GM04504 (cell line): ENCODE measurements around the gene PFKFB4.
A peak's percentile ranks its signal among the peaks of the same experiment; 100 is the strongest.

ENCODE experiments used
- DNase-seq: peaks from one replicate; pipeline ENCODE4 v3.0.0-alpha.2; 2012; ENCODE audit warnings: low read depth

PFKFB4 gene

DNA sequence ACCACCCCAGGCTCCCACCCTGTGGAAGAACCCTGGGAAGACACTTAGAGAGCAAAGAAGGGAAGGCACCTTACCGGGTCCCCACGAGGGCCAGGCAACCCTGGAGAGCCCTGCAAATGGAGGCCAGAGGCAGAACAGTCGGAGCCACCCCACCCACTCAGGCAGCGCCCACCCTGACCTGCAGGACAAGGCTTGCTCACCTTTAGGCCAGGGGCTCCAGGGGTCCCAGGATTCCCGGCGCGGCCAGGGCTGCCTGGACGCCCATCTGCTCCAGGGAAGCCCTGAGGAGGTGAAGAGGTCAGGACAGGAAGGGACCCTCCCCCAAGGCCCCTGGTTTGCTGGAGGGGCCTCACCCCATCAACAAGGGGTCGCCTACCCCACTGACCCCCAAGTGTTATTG lies 28.2 kb upstream of the PFKFB4 start:
- DNase-seq = no peak

DNA sequence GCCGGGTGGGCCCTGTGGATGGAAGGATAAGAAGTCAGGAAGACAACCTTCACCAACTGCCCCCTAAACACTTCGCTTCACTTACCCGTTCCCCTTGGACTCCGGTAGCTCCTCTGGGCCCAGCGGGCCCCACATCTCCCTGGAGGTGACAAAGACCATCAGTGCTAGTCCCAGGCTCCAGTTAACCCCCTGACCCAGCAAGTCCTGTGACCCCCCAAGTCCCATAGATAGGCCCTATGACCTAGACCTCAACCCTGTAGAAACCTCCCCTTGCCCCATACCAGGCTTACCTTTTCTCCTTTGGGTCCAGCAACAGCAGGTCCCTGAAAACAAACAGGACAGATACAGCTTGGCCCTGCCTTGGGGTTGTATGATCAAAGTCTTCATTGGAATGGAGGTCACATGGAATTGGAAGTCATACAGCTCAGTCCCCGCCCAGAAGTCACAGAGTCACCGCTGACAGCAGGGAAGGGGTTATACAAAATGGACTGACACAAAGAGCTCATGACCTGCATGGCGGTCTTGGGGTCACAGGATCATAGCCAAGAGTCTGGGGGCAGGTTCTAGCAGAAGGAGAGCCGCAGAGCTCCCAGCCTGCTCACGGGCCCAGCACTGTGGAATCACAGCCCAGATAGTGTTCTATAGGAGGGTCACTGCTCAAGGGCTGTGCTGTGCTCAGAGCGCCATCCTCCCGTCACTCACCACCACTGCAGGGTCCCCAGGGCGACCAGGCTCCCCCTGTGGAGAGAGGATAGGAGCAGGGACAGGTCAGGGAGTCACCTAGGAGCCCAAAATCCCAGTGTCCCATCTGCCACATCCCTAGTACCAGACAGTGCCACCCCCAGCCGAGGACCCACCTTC lies 25.2 kb upstream of the PFKFB4 start:
- DNase-seq = no peak

DNA sequence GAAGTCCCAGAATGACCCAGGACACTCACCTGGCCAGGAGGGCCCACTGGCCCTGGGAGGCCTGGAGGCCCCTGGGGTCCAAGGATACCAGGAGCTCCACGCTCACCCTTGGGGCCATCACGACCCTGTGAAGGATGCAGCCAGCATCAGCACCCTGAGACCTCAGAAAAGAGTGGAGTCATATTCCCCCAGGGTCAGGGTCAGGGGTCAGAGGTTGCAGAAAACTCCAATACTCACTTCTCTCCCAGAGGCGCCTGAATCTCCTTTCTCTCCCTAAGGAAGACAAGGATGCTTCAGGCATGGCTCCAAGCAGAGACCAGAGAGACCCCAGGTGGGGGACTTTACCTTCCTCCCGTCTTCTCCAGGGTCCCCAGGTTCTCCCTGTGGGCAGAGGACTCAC lies 20.0 kb upstream of the PFKFB4 start:
- no peak for DNase-seq

DNA sequence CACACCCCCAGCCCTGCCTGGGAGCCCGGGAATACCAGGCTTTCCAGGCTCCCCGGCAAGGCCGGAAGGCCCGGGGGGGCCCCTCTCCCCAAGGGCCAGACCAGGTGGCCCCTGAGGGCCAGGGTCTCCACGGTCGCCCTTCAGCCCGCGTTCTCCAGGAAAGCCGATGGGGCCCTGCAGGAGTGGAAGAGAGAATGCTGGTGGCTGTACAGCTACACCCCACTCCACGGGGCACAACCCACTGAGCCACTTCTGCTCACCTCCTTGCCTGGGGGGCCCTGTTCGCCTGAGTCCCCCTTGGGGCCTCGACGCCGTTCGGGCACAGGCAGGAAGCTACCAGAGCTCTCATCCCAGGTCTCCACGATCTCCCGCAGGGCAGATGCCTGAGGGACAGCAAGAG lies 18.8 kb upstream of the PFKFB4 start:
- no peak for DNase-seq

DNA sequence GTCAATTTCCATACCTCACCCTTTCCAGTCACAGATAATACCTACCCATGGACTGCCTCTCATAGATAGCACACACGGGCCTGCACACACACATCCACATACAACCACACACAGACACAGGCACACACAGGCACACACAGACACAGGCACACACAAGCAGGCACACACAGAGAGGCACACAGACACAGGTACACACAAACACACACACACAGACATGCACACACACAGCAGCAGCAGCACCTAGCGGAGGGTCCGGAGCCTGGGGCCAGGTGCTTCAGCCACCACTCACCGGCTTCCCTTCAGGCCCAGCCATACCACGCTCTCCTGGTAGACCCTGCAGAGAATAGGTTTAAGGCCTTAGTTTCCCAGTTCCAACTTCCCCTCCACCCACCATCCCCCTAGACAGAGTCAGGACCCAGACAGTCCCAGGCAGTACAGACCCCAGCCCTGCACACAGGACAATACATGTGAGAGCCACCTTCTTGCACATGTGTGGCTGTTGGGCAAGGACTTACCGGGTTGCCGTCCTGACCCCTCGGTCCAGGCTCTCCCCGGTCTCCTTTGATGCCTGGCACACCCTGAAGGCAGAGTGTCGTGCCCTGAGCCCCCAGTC lies 17.5 kb upstream of the PFKFB4 start:
- DNase-seq = no peak

DNA sequence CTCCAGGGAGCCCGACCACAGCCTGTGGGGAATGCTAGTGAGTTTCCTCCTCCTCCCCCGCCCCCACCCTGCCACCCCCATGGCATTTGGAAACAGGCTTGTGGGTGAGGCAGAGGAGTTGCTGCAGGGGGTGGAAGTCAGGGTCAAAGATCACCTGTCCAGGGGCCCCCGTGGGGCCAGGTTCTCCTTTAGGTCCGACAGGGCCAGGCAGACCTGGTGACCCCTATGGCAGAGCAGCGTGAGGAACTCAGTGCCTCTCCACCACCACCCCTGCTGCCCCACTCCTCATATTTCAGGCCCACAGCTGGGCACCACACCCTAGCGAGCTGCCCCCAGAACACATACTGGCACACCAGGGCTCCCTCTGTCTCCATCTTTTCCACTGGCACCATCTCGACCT lies 15.9 kb upstream of the PFKFB4 start:
- DNase-seq = no peak

DNA sequence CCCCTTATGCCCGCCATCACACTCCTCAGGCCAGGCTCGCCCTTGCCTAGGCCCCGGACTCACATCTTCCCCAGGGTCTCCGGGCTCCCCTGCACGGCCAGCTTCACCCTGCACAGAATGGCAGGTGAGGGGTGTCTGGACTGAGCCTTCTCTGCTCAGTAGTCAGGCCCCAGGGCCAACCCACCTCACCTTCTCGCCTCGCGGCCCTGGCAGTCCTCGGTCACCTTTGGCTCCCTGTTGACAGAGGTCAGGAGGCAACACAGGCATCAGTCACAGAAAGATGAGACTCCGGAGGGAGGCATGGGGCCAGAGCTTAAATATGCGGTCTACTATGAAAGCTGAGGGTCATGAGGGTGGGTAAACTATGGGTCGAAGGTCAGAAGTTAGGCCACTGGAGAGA lies 15.3 kb upstream of the PFKFB4 start:
- DNase-seq = no peak

DNA sequence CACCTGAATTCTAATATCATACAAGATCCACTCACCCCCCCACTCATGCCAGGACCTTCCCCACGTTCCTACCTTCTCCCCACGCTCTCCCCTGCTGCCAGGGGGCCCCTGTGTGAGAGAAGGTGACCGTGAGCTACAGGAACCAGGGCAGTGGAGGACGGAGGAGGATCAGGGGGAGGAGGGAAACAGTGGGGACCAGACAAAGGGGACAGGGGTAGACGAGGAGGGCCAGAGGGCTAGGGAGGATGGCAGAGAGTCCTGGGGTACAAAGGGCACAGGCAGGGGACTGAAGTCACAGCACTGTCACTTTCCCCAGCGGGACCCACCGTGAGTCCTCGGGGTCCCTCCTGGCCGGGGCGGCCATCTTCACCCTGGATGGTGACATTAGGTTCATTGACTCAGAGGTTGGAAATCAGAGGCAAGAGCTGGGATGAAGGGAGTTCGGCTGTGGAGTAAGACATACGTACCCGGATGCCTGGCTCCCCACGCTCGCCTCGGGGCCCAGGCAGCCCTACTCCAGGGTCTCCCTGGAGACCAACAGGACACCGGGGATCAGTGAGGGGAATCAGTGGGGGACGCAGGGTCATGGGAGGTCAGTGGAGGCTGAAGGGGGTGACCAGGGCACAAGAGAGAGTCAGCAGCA lies 13.3 kb upstream of the PFKFB4 start:
- no peak for DNase-seq

DNA sequence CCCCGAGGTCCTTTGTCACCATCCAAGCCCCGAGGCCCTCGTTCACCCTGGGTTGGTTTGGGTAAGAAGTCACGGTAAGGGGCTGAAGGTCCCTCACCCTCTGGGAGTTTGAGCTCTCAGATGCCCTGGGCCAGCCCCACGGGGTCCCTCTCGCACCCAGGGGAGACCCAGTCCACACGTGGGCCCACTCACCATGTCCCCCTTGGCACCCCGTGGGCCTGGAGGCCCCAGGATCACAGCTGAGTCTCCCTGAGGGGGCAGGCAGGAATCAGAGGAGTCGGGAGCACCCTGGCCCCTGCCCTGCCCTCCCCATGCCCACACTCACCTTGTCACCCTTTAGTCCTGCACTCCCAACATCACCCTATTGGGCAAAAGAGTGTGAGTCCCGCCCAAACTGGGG lies 12.8 kb upstream of the PFKFB4 start:
- DNase-seq = no peak

DNA sequence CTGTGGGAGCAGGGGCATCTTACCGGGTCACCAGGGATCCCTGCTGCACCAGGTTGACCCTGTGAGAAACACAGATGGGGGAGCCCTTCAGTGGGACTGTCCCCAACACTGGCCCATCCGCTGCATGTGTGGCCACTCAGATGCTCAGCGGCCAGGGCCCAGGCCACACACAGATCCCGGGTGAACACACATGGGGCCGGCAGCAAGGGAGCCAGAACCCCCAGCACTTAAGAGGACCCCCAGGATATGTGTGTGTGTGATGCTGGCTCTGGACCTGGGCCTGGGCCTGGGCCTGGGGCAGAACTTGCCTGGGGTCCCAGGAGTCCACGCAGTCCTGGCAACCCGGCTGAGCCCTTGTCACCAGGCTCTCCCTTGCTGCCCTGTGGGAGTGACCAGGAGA lies 11.9 kb upstream of the PFKFB4 start:
- DNase-seq = no peak

DNA sequence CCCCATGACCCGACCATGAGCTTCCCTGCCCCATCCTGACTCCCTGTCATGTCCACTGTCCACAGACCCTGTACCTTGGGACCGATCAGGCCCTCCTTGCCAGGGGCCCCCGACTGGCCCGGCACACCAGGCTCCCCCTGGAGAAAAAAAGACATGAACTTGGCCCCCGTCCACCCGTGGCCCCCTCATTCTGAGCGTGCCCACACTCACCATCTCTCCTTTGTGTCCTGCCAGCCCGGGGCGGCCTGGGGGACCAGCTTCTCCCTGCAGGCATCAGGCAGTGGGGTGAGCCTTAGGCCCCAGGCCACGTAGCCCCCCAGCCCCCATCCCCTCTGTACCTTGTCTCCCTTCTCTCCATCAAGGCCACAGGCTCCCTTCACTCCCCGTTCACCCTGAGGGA lies 10.9 kb upstream of the PFKFB4 start:
- no peak for DNase-seq

DNA sequence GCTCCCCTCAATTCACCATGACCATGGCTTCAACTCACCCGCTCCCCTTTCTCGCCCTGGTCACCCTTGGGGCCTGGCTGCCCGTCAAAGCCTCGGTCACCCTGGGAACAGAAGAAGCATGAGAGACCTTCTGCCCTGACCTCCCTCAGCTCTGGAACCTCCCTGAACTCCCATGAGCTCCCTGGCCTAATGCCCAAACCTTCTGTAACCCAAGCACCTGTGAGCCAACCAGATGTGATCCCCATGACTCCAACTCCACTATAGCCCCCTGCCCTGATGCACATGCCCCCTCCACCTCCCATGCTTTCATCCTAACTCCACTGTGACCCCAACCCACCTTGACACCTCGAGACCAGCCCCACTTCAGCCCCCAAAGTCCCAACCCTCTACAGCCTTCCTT lies 10.5 kb upstream of the PFKFB4 start:
- no peak for DNase-seq

DNA sequence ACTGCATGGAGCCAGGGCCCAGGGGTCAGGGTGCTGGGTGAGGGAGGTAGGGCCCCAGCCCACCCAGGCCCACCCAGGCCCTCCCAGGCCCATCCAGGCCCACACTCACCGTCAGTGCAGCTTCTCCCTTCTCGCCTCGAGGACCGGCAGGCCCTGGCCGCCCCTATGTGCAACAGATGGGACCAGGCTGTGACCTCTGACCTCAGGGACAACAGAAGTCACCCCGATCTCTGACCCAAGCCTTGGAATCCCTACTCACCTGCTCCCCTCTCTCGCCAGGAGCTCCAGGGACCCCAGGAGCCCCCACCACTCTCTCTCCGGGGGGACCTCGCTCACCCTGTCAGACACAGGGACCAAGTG lies 9.8 kb upstream of the PFKFB4 start:
- DNase-seq = no peak

DNA sequence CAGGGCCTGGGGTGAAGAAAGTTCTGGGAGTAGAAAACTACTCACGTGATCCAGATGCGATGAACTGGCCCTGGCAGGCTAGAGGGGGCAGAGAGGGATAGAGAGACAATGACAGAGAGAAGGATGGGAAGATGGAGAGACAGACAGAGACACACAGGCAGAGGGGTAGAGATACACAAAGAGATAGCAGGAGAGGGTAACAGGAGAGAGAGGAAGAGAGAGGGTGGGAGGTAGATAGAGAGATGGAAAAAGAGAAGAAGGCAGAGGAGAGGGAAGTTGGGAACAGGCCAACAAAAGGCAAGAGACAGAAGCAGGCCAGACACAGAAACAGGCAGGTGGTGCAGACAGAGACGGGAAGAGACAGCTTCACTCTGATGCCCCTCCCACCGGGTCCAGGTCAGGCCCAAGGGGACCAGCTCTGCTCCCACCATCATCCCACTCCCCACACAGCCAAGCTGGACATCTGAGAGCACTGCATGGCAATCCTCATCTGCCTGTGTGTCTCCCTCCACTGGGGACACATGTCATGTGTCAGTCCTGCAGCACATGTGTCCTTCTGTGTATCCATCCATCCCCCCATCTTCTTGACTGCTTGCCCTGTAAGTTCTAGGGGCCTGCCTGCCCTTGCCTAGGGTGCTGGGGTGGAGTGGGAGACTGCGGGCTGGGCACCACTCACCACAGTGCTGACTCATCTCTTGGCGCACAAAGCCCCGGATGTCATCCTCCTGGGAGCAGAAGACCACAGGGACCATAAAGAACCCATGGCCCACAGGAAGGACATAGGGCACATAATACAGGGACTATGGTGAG lies 9.2 kb upstream of the PFKFB4 start:
- peak; percentile 63 for DNase-seq

DNA sequence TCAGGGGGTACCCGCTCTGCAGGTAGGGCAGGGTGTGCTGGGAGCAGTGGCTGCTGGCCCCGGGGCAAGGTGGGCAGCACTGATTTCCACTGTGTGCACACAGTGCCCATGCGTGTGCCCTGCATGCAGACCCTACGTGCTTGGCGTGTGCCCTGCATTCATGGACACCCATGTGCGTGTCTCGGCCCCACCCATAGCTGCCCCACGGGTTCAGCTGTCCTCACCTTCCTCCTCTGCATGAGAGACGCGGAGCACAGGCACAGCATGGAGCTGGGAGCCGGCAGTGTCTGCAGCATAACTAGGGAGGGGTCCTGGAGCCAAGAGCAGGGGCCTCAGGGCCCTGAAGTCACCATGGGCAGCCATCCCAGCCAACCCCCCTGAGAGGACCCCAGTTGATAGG lies 8.6 kb upstream of the PFKFB4 start:
- DNase-seq = no peak

DNA sequence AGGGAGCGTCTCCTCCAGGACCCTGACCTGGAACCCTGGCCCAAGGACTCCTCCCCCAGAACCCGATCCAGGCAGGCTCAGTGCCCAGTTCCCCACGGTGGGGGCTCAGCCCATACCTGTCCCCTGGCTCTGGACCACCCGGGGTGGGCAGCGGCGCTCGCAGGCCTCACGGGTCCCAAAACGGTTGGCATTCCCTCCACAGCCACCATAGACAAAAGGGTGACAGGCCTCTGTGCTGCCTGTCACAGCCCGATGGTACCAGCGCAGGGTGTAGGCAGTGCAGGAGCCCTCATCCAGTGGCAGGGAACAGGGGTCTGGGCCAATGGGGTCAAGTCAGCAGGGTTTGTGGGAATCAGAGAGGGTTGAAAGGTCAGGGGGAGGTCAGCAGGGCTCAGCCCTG lies 8.1 kb upstream of the PFKFB4 start:
- DNase-seq = no peak

DNA sequence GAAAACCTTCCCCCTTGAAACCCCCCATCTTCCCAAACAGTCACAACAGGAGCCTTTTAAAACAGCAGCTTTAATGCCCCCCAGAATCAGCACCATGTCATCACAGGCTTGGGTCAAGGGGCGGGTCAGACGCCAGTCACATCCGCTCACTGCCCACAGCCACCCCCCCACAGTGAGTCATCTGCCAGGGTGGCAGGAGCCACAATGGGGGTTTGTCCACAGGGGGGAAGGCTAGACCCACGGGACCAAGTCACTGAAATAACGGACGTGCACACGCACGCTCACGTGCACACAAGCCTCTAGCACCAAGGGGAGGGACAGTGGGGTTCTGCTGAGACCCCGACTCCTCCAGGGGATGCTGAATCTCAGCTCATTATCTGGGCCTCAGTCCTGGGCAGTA lies 7.4 kb upstream of the PFKFB4 start:
- DNase-seq = peak; percentile 72

DNA sequence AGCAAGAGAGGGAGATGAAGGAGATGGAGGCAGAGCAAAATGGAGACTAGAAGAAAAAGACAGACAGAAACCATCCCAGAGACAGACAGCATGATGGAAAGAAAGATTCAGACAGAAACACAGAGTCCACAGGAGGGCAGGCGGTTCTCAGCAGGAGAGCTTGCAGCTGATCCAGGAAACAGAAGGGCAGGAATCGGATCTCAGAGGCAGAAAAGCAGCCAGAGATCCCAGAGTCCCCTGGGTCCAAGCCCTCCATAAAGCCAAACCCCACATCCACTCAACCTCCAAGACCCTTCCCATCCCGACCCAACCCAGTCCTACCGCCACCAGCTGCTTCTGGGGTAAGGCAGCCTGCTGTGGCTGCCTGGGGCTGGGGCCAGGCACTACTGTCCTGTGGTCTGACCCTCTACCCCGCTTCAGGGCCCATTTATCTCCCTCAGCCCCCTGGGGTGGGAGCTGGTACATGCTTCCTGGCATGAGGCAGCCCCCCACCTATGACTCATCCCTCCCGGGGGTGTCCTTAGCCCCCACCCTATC lies 6.8 kb upstream of the PFKFB4 start, which contains the start of gene UCN2:
Gene UCN2 (minus strand): TSS at position 400 of the 537 bp plus-strand sequence. CDS start 657 bp downstream, outside the sequence.
- no peak for DNase-seq

DNA sequence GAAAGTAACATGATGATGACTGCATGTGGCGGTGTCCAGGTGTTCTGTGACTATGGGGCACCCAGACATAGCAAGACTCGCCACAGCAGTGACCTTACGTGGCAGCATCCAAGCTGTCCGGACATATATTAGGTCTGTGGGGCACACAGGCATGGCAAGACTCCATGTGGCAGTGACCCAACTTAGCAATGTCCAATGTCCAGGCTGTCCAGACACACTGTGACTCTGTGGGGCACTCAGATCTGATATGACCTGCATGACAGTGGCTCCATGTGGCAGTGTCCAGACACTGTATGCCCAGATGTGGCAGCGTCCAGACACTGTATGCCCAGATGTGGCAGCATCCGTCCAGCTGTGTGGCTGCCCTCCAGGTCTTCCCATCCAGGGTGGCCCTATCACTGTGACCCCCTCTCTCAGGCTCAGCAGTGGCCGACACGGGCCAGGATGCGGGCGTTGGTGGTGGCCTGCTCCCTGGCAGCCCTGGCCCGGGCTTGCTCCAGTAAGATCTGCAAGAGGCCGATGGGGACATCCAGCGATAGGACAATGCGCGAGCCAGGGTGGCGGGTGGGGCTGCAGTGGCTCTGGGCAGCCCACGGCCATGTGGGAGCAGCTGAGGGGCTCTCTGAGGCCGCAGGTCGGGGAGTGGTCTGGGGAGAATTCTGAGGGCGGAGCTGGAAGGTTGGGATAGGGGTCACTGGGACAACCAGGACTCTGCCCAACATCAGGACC lies 5.9 kb upstream of the PFKFB4 start:
- no peak for DNase-seq

DNA sequence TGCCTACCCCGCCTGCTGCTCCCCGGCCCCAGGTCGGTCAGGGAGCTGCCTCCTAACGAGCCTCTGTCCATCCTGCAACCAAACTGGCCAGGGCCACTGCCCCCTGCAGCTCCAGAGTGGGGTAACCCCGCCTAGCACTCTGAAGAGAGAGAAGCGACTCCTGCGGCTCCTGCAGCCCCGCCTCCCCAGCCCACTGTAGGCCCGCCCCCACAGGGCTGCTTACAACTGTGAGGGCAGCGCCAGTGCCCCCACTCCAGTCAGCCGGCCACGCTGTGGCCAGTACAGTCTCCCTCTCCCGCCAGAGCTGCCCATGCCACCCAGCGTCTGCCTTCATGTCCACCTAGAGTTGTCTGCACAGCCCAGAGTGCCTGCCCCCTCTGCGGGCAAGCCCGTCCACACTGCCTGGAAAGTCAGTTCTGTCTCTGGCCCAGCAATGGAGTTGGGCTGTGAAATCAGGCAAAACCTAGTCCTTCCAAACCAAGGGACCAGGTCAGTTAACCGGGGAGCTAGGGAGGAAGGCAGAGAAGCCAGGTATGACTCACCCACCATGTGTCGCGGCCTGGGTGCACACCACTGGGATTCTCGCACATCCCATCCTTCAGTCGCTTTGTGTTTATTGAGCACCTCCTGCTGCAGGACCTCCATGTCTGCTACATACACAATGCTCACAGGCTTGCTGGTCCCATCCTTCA lies 4.6 kb upstream of the PFKFB4 start:
- no peak for DNase-seq

DNA sequence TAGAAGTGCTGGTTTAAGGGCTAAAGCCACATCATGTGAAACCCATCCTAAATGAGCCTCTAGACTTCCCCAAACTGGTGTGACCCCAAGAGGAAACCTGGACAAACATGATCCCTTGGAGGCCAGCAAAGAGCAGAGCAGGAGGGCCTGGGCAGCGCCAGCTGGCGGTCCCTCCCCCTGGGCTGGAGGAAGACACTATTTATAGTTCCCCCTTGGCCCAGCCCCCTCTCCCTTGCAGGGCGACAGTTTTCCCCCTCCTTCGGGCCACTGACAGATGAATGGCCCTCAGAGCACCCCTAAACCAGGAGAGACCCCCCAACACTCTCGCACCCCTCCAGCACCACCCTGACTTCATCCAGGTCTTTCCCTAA lies 4.0 kb upstream of the PFKFB4 start:
- no peak for DNase-seq
